COR-L47 (cell line): ENCODE measurements around the gene ARHGAP24.
"Not testable (repeated sequence)": the region's sequence is repeated elsewhere in the genome, so short reads cannot be mapped to it uniquely, and the experiment has no call there.

Source experiments
- DNase-seq: peaks from one replicate; lab custom pipeline; 2025; lab: John Stamatoyannopoulos, UW

The ARHGAP24 gene

GRCh38 chr4:85482010-85482738 lies 7.2 kb downstream of the ARHGAP24 start:
- no peak for DNase-seq

GRCh38 chr4:85486425-85487086 lies 11.6 kb downstream of the ARHGAP24 start:
- no peak for DNase-seq

- DNase-seq = no peak
Observed at GRCh38 chr4:85488416-85488815, 13.5 kb downstream of the ARHGAP24 start.

DNA sequence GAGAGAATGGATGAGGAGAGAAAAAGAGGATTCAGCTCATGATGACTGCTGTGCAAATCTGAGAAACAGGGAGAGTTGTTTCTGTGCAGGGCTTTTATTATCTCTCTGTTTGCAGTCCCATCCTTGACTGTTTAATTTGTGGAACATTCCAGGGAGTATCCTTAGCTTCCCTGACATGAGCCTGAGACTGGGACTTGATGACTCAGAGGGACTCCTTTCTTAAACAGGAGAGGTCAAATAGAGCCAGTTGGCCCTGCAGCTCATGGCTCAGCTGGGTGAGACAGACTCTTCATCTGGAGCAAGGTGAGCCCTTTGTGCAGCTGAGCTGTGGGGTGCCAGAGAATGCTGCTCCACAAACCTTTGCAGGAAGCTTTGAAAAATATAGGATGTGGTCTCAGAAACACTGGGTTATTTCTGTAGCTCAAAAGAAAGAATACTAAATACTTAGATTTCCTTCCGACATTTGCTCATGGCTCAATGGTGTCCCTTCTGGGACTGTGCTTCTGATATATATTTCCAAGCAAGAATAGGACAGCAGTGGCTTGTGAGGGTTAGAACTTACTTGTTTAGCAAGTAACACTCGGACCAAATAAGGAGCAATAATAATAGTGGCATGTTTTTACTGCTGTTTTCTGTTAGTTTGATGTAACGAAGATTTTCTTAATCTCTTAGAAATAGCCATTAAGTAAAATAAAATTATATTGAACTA lies 14.5 kb downstream of the ARHGAP24 start:
- DNase-seq = no peak

DNA sequence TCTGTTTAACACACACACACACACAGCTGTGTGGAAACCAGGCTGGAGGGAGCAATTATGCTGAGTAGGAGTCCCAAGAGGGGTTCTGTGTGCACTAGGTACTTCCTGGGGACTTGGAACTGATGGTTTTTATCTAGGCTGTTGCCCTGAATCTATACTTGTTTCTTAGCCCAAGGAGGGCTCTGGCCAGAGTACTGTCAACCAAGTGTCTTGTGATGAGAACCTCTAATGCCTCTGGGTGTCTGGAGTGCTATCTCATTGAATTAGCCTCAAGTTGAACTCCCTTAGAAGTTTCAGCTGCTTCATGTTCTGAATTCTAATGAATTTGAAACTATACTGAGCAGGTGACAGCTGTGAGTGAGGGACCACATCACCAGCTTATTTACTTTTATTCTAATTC lies 16.6 kb downstream of the ARHGAP24 start:
- peak; percentile 66 for DNase-seq

DNA sequence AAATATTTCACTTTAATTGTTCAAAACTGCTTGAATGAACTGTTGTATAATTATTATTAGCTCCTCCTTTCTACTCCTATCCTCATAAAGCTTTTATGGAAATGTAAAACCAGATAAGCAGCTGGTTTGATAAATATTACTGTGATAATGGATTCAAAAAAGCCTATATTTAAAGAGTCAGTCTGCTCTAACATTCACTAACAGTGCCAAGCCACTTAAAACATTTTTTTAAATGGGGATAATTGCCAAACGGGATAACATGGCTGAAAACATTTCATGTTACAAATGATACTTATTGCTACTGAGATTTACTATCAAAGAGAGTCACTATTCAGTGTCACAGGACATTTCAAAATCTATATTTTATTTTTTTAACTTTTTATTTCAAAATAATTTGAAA lies 17.4 kb downstream of the ARHGAP24 start:
- DNase-seq = no peak

DNA sequence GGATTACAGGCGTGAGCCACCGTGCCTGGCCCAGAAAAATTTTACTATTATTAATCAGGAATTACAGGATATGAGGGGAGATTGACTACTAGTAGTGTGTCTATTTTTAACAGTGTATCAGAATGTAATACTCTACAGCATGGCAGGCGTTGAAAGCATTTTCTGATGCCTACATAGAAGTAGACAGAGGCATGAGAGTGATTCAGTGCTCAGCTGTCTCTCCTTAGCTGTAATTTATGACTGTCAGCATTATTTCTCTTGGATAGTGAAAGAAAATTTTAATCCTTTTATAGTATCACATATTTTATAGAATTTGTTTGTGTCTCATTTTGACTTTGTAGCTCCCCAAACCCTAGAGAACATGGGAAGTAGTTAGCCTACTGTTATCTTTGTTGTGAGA lies 20.7 kb downstream of the ARHGAP24 start:
- no peak for DNase-seq

DNA sequence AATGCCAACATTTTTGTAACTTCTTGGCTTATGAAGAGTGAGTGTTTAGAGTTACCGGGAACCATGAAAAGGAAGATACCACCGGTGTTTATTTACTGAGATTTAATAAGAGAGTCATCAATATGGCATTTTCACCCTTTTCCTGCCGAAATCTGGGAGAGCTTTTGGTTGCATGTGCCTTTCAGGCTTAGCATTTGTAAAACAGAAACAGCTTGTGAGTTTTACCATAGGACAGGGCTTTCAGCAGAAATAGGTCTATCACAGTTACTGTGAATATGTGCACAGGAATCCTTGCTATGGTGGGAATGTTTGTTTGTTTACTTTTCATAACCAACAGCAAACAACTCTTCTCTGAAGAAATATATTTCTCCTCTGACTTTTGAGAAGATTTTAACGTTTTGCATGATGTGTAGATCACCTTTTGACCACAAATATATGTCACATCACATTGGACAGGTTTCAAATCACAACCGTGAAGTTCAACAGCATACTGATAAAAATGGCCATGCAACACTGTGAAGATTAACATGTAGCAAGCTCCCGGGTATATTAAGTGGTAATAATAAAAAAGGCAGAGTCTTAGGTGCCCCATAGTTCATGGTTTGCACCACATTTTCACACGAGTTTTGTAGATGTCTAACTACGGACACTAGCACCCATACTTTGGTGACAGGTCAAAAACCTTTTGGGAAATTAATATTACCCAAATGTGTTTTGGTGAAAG lies 21.3 kb downstream of the ARHGAP24 start:
- no peak for DNase-seq

GRCh38 chr4:85496933-85497332 lies 22.0 kb downstream of the ARHGAP24 start:
- DNase-seq = no peak

DNA sequence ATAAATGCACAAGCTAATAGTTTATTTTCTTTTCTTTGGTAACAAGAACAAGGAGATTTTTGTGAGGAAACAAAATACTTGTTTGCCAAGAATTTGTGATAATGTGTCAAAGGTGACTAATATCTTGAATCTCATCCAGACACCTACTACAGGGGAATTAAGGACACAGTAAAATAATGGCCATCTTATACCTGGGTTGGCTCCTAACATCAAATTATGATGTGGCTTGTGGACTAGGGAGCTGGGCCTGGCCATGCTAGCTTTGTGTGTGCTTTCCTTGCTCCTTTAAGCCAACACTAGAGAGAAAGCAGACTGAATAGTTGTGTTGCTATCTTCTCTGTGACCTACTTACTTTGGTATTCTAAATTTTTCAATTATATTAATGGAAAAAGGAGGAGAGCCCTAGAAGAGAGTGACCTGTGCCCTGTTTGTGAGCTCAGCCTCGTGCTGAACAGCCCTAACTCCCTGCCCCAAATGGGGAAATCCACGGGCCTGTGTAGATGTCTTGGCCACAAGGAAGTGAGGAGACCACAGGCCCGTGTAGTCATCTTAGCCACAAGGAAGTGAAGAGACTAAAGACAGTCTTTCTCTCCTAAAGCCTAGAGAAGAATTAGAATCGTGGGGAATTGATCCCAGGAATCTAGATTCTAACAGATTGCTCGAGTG lies 23.3 kb downstream of the ARHGAP24 start:
- no peak for DNase-seq

DNA sequence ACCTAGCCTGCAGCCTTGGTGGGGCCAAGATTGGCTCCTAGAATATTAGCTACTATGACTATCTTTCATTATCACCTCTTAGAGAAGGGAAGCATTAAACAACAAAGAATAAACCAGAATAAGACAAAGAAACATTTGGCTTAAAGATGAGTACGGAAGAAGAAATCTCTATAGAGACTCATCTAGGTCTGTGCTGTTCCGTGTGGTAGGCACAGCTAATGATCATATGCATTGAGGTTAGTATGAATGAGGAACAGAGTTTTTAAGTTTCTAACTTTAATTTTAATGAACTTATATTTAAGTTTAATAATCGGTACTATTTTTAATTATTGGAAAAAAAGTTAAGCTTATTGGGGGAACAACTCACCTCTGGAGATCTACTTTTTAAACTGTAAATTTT lies 24.6 kb downstream of the ARHGAP24 start:
- DNase-seq = no peak

DNA sequence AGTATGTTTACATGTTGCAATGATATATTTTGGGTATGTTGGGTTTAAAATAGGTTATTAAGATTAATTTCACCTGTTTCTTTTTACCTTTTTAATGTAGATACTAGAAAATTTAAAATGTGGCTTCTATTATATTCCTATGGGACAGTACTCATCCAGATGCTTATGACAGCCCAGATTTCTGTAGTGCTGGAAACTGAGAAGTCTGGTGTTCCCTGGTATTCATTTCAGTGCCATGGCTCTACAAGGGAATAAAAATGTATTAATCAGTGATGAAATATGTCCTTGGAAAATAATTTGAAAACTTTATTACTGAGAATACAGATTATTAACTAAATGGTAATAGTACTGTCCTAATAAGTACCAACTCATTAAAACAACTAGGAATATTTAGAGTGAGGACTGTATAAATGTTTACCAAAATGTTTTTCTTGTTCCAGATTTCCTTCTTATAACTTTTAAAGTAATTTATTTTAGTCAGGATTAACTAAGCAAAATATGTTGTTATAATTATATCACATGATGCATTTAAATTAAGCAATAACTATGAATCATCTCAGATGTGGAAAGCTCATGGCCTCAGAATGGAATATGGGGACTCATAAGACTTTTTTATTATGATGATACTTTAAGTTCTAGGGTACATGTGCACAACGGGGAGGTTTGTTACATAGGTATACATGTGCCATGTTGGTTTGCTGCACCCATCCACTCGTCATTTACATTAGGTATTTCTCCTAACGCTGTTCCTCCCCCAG lies 25.3 kb downstream of the ARHGAP24 start:
- DNase-seq = no peak

DNA sequence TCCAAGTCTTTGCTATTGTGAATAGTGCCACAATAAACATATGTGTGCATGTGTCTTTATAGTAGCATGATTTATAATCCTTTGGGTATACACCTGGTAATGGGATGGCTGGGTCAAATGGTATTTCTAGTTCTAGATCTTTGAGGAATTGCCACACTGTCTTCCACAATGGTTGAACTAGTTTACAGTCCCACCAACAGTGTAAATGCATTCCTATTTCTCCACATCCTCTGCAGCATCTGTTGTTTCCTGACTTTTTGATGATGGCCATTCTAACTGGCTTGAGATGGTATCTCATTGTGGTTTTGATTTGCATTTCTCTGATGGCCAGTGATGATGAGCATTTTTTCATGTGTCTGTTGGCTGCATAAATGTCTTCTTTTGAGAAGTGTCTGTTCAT lies 26.2 kb downstream of the ARHGAP24 start:
- DNase-seq = not testable (repeated sequence)

DNA sequence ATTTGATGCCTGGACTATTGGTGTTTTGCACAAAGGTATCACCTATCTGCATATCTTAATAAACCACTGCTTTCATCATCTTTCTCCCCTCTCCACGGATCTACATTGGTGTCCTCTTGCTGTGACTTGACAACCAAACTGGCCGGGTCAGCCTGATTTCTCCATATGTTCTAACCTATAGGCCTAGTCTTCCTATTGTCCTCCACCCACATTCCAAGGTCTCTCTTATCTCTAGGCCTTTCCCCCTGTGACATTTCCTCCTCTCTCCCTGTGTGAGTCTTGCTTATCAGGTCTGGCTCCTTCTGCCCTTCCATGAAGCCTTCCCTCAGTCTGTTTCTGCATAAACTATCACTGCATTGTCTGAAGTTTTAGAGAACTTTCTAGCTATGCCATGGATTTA lies 33.7 kb downstream of the ARHGAP24 start:
- DNase-seq = no peak

- no peak for DNase-seq
Observed at GRCh38 chr4:85509882-85510631, 35.1 kb downstream of the ARHGAP24 start.

GRCh38 chr4:85510632-85510984 lies 35.7 kb downstream of the ARHGAP24 start:
- DNase-seq = no peak

- no peak for DNase-seq
Observed at GRCh38 chr4:85512446-85513205, 37.7 kb downstream of the ARHGAP24 start.

- DNase-seq = no peak
Observed at GRCh38 chr4:85514117-85514516, 39.2 kb downstream of the ARHGAP24 start.

DNA sequence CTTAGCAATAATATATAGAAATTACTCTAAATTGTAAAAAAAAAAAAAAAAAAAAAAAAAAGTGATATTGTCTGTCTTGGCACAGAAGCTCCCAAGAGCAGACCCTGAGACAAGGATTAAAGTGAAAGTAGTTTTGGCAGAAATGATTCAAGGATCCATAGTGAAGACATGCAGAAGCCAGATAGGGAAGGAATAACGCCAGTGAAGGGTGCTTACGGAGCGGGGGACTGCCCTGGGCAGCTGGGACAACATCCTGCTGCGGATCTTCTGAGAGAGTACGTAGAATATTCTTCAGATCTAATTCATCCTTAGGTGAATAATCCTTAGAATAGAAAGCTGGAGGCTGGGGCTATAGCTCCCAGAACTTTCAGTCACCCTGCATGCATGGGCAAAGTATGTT lies 39.8 kb downstream of the ARHGAP24 start:
- no peak for DNase-seq

DNA sequence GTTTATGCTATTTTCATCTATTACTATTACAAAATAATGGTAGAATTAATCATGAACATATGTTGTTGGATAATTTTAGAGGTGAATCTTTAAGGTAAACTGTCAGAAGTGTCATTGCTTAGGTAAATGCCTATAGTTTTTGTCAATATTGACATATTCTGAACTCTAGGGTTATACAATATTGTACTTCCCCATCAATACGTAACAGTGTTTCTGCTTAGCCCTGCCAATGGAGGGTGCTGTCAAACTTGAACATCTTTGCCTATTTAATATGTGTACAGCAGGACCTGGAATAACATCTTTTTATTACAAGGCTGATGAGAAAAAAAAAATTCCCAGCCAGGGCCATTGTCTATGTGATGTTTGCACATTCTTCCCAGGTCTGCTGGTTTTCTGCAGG lies 40.8 kb downstream of the ARHGAP24 start:
- DNase-seq = no peak
